AG10803 (cell line): ENCODE measurements around the gene B4GALNT3.
"Not testable (repeated sequence)": the region's sequence is repeated elsewhere in the genome, so short reads cannot be mapped to it uniquely, and the experiment has no call there.

Experiments used
- DNase-seq: peaks from one replicate; pipeline ENCODE4 v3.0.0; 2010; ENCODE audit warnings: low read depth
- H3K4me3 ChIP-seq: 2 replicates; pipeline ENCODE4 v1.5.1; 2011; ENCODE audit warnings: mild to moderate bottlenecking, low read length, control low read depth
- TF ChIP-seq, protein P1 (sequence below): conservative IDR thresholded peaks from 2 replicates; pipeline ENCODE4 v1.5.1; 2011; ENCODE audit warnings: mild to moderate bottlenecking, low read length, control low read depth, inconsistent platforms

Gene B4GALNT3

GRCh38 chr12:574475-575128 lies 114.9 kb downstream of the B4GALNT3 start:
- no peak overlapping the region for H3K4me3 ChIP-seq
- DNase-seq = peak; percentile 23
- TF ChIP-seq, protein P1, sequence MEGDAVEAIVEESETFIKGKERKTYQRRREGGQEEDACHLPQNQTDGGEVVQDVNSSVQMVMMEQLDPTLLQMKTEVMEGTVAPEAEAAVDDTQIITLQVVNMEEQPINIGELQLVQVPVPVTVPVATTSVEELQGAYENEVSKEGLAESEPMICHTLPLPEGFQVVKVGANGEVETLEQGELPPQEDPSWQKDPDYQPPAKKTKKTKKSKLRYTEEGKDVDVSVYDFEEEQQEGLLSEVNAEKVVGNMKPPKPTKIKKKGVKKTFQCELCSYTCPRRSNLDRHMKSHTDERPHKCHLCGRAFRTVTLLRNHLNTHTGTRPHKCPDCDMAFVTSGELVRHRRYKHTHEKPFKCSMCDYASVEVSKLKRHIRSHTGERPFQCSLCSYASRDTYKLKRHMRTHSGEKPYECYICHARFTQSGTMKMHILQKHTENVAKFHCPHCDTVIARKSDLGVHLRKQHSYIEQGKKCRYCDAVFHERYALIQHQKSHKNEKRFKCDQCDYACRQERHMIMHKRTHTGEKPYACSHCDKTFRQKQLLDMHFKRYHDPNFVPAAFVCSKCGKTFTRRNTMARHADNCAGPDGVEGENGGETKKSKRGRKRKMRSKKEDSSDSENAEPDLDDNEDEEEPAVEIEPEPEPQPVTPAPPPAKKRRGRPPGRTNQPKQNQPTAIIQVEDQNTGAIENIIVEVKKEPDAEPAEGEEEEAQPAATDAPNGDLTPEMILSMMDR = no peak

- TF ChIP-seq, protein P1 = no peak
- DNase-seq = no peak
- H3K4me3 ChIP-seq = no peak overlapping the region
Observed at GRCh38 chr12:575129-575502, 115.4 kb downstream of the B4GALNT3 start.

GRCh38 chr12:575948-576614 lies 116.3 kb downstream of the B4GALNT3 start:
- TF ChIP-seq, protein P1 = peak; percentile 71
- no peak overlapping the region for H3K4me3 ChIP-seq
- peak; percentile 51 for DNase-seq

- H3K4me3 ChIP-seq = no peak overlapping the region
- no peak for DNase-seq
- TF ChIP-seq, protein P1 = no peak
Observed at GRCh38 chr12:576615-577110, 116.9 kb downstream of the B4GALNT3 start.

- not testable (repeated sequence) for H3K4me3 ChIP-seq, DNase-seq
Observed at GRCh38 chr12:577994-578747, 118.4 kb downstream of the B4GALNT3 start.

DNA sequence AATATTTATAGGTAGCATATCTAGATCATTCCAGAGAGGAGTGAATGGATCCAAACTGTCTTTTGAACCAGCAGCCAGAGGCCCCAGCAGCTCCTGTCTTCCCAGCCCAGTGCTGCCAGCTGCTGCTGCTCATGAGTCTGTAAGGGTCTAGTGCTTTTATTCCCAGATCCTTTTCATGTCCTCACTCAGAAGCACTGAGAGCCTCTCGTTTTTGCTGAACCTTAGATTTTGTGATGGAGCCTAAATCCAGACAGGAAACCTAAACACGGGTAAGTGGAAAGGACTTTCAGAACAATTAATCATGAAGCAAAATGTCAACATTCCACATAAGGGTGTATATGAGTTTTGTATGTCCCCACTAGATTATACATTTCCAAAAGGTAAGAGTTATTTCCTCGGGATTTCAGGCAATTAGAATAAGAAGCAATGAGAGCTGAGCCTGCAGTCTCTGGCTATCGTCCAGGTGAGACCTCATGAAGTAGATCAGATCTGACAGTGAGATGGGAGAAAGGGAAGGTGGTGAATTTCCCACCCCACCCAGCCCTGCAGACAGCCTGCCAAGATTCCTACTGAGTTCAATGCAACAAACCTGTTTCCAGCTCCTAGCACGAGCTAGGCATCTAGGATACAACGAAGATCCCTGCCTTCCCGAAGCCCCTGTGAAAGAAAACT lies 119.1 kb downstream of the B4GALNT3 start:
- TF ChIP-seq, protein P1 = no peak
- no peak overlapping the region for H3K4me3 ChIP-seq
- DNase-seq = no peak
